HEK293 (cell line): ENCODE data around the gene UQCRFS1.

Source experiments
- PRDM10 ChIP-seq: fragments of 450-650 bp; formaldehyde crosslinking; IDR thresholded peaks from 2 replicates; pipeline ENCODE4 v1.5.1; 2016; ENCODE audit warnings: missing biosample characterization, missing genetic modification characterization
- ZNF48 ChIP-seq: fragments of 450-650 bp; formaldehyde crosslinking; IDR thresholded peaks from 2 replicates; pipeline ENCODE4 v1.5.1; 2016; ENCODE audit warnings: missing biosample characterization, missing genetic modification characterization
- ZXDB ChIP-seq: fragments of 450-650 bp; formaldehyde crosslinking; IDR thresholded peaks from 2 replicates; pipeline ENCODE4 v1.5.1; 2016; ENCODE audit warnings: missing biosample characterization, missing genetic modification characterization
- TF ChIP-seq, protein P1 (sequence below): fragments of 450-650 bp; formaldehyde crosslinking; IDR thresholded peaks from 2 replicates; pipeline ENCODE4 v1.5.1; 2016; ENCODE audit warnings: missing biosample characterization, missing genetic modification characterization
- TF ChIP-seq, protein P2 (sequence below): fragments of 450-650 bp; formaldehyde crosslinking; IDR thresholded peaks from 2 replicates; pipeline ENCODE4 v1.5.1; 2016; ENCODE audit warnings: missing biosample characterization, missing genetic modification characterization
- TF ChIP-seq, protein P3 (sequence below): fragments of 450-650 bp; formaldehyde crosslinking; IDR thresholded peaks from 2 replicates; pipeline ENCODE4 v1.5.1; 2016; ENCODE audit warnings: missing biosample characterization, missing genetic modification characterization

DNA sequence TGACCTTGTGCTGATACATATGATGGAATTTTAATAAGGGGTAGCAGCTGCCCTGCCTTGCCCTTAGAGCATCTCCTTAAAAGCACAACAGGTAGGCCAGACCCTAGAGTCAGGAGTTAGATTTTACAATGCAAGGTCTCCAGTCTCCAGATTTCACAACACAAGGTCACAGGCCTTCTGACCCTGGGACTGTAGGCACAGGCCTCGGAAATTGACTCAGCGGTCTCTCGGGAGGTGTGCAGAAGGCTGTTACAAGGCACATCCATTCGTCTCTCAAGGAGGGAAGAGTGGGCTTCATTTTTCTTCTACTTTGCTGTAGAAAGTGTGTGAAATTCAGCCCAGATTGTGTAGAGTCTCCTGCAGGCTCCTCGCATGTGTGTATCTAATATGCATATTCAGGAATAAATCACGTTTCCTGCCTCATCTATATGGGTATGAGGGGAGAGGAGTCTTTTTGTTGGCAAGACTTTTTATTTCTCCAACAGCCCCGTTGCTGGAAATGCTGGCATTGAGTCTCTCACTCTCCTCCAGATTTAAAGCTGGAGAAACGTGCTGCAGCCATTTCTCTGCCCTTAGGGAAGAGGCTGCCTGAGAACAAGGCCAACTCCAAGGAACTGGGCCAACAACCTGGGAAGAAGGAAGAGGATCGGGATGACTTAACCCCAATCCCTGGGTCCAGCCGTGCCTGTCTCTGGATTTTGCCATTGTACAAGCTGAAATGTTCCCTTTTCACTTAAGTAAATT lies 24.5 kb downstream of the UQCRFS1 start:
- TF ChIP-seq ZXDB (no peak), ZNF48 (no peak), PRDM10 (tag by site-specific recombination) (no peak)
- TF ChIP-seq, protein P1, sequence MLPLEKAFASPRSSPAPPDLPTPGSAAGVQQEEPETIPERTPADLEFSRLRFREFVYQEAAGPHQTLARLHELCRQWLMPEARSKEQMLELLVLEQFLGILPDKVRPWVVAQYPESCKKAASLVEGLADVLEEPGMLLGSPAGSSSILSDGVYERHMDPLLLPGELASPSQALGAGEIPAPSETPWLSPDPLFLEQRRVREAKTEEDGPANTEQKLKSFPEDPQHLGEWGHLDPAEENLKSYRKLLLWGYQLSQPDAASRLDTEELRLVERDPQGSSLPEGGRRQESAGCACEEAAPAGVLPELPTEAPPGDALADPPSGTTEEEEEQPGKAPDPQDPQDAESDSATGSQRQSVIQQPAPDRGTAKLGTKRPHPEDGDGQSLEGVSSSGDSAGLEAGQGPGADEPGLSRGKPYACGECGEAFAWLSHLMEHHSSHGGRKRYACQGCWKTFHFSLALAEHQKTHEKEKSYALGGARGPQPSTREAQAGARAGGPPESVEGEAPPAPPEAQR: no peak
- TF ChIP-seq, protein P2, sequence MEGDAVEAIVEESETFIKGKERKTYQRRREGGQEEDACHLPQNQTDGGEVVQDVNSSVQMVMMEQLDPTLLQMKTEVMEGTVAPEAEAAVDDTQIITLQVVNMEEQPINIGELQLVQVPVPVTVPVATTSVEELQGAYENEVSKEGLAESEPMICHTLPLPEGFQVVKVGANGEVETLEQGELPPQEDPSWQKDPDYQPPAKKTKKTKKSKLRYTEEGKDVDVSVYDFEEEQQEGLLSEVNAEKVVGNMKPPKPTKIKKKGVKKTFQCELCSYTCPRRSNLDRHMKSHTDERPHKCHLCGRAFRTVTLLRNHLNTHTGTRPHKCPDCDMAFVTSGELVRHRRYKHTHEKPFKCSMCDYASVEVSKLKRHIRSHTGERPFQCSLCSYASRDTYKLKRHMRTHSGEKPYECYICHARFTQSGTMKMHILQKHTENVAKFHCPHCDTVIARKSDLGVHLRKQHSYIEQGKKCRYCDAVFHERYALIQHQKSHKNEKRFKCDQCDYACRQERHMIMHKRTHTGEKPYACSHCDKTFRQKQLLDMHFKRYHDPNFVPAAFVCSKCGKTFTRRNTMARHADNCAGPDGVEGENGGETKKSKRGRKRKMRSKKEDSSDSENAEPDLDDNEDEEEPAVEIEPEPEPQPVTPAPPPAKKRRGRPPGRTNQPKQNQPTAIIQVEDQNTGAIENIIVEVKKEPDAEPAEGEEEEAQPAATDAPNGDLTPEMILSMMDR: no peak
- TF ChIP-seq, protein P3, sequence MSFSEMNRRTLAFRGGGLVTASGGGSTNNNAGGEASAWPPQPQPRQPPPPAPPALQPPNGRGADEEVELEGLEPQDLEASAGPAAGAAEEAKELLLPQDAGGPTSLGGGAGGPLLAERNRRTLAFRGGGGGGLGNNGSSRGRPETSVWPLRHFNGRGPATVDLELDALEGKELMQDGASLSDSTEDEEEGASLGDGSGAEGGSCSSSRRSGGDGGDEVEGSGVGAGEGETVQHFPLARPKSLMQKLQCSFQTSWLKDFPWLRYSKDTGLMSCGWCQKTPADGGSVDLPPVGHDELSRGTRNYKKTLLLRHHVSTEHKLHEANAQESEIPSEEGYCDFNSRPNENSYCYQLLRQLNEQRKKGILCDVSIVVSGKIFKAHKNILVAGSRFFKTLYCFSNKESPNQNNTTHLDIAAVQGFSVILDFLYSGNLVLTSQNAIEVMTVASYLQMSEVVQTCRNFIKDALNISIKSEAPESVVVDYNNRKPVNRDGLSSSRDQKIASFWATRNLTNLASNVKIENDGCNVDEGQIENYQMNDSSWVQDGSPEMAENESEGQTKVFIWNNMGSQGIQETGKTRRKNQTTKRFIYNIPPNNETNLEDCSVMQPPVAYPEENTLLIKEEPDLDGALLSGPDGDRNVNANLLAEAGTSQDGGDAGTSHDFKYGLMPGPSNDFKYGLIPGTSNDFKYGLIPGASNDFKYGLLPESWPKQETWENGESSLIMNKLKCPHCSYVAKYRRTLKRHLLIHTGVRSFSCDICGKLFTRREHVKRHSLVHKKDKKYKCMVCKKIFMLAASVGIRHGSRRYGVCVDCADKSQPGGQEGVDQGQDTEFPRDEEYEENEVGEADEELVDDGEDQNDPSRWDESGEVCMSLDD (tag by site-specific recombination): no peak
